Trophoblast cell (in vitro differentiated cells and primary cell): Measurements from ENCODE around the gene CEP63. TPM values are rescaled to one million over a fixed set of nuclear protein-coding genes. Genes with fewer than 3 reads are reported as not detected.
A peak's percentile ranks its signal among the peaks of the same experiment; 100 is the strongest.

Source experiments
- DNase-seq, 2 donors: peaks; one replicate each; pipeline ENCODE4 v3.0.0-alpha.2; 2016
- H2AFZ ChIP-seq: 2 replicates; pipeline ENCODE4 v1.6.1; 2013; ENCODE audit warnings: low read length, moderate library complexity, mild to moderate bottlenecking; ENCODE audit not compliant: insufficient read depth, poor library complexity
- H2AK5ac ChIP-seq: 2 replicates; pipeline ENCODE4 v1.6.1; 2013; ENCODE audit warnings: mild to moderate bottlenecking, low read length
- H2BK120ac ChIP-seq: 2 replicates; pipeline ENCODE4 v1.6.1; 2013; ENCODE audit warnings: low read length, mild to moderate bottlenecking, moderate library complexity; ENCODE audit not compliant: insufficient read depth, poor library complexity
- H2BK12ac ChIP-seq: 2 replicates; pipeline ENCODE4 v1.6.1; 2013; ENCODE audit warnings: mild to moderate bottlenecking, low read length, moderate library complexity
- H2BK5ac ChIP-seq: 2 replicates; pipeline ENCODE4 v1.6.1; 2013; ENCODE audit warnings: low read length, low read depth, moderate library complexity, mild to moderate bottlenecking; ENCODE audit not compliant: poor library complexity
- H3K14ac ChIP-seq: 2 replicates; pipeline ENCODE4 v1.6.1; 2013; ENCODE audit warnings: mild to moderate bottlenecking, low read length
- H3K18ac ChIP-seq: 2 replicates; pipeline ENCODE4 v1.6.1; 2013; ENCODE audit warnings: mild to moderate bottlenecking, low read length
- H3K23ac ChIP-seq: 2 replicates; pipeline ENCODE4 v1.6.1; 2013; ENCODE audit warnings: low read length
- H3K27ac ChIP-seq: 2 replicates; pipeline ENCODE4 v1.5.1; 2013; ENCODE audit warnings: low read depth, mild to moderate bottlenecking, inconsistent platforms, low read length, moderate library complexity
- H3K27me3 ChIP-seq: 2 replicates; pipeline ENCODE4 v1.6.1; 2013; ENCODE audit warnings: inconsistent platforms, mild to moderate bottlenecking, low read length, moderate library complexity; ENCODE audit not compliant: insufficient read depth
- H3K36me3 ChIP-seq, 2 experiments: 1 replicate in 1 of 2; 2 replicates in 1 of 2; pipeline ENCODE4 v1.6.1; 2013; ENCODE audit warnings: low read length in 2 of 2, mild to moderate bottlenecking in 2 of 2, moderate library complexity in 1 of 2; ENCODE audit not compliant: insufficient read depth in 2 of 2, control insufficient read depth in 1 of 2
- H3K4ac ChIP-seq: 2 replicates; pipeline ENCODE4 v1.6.1; 2013; ENCODE audit warnings: low read depth, mild to moderate bottlenecking, low read length, moderate library complexity
- H3K4me1 ChIP-seq, 2 experiments: 1 replicate in 1 of 2; 2 replicates in 1 of 2; pipeline ENCODE4 v1.6.1; 2013; ENCODE audit warnings: low read length in 2 of 2, mild to moderate bottlenecking in 2 of 2, moderate library complexity in 1 of 2; ENCODE audit not compliant: insufficient read depth in 2 of 2, control insufficient read depth in 1 of 2
- H3K4me2 ChIP-seq: 2 replicates; pipeline ENCODE4 v1.6.1; 2013; ENCODE audit warnings: inconsistent platforms, mild to moderate bottlenecking, low read length, moderate library complexity
- H3K4me3 ChIP-seq: 2 replicates; pipeline ENCODE4 v1.5.1; 2013; ENCODE audit warnings: mild to moderate bottlenecking, low read depth, low read length, inconsistent platforms
- H3K79me1 ChIP-seq: one replicate; pipeline ENCODE4 v1.6.1; 2013; ENCODE audit warnings: low read length
- H3K79me2 ChIP-seq: 2 replicates; pipeline ENCODE4 v1.6.1; 2013; ENCODE audit warnings: low read length, mild to moderate bottlenecking; ENCODE audit not compliant: control insufficient read depth, insufficient read depth, poor library complexity
- H3K9ac ChIP-seq: 2 replicates; pipeline ENCODE4 v1.6.1; 2013; ENCODE audit warnings: mild to moderate bottlenecking, low read length
- H3K9me3 ChIP-seq: 2 replicates; pipeline ENCODE4 v1.6.1; 2013; ENCODE audit warnings: low read depth, mild to moderate bottlenecking, control low read depth, inconsistent platforms, low read length; ENCODE audit not compliant: insufficient read depth
- H4K12ac ChIP-seq: 2 replicates; pipeline ENCODE4 v1.6.1; 2013; ENCODE audit warnings: low read depth, mild to moderate bottlenecking, low read length, moderate library complexity
- H4K8ac ChIP-seq: 2 replicates; pipeline ENCODE4 v1.6.1; 2013; ENCODE audit warnings: low read depth, mild to moderate bottlenecking, low read length, moderate library complexity
- H4K91ac ChIP-seq: one replicate; pipeline ENCODE4 v1.6.1; 2013; ENCODE audit warnings: low read depth, mild to moderate bottlenecking, low read length, moderate library complexity
- WGBS: extraction: QIAGEN DNeasy Blood & Tissue Kit; methylation state at CpG from one replicate; pipeline ENCODE4 v1.1.7; 2013; ENCODE audit warnings: missing lambda C conversion rate; ENCODE audit not compliant: insufficient read length, insufficient coverage; ENCODE audit errors: extremely low coverage; 5-methylcytosine and 5-hydroxymethylcytosine counted together
- polyA plus RNA-seq: library from polyadenylated mRNA; stranded (reverse); fragments of 200-250 nt; gene quantifications from 2 replicates; pipeline ENCODE4 v1.2.3, GENCODE V29; 2013

The CEP63 gene
- 22.4 and 24.0 TPM in 2 replicates for polyA plus RNA-seq

GRCh38 chr3:134485718-134486576, at the start of gene CEP63, which contains the start of gene ANAPC13:
Gene CEP63 (plus strand): TSS chr3:134486057. CDS start chr3:134495321, 9,264 bp downstream.
Gene ANAPC13 (minus strand): TSS chr3:134485985. CDS start chr3:134482904, 3,081 bp downstream.
- H3K36me3 ChIP-seq, result peaks cover 0 to 10% of the 10 kb centered on the region in 2 experiments
- H2BK5ac ChIP-seq, result peak within 1 kb of the TSS; percentile 88
- no peak within 1 kb of the TSS for H3K23ac ChIP-seq
- peaks cover 7% of the 10 kb centered on the region for H3K79me2 ChIP-seq
- H3K4me3 ChIP-seq, result peak within 1 kb of the TSS; percentile 90
- H3K9me3 ChIP-seq, result no peaks in the 10 kb centered on the region
- peak within 1 kb of the TSS; percentile 89 for H3K4me2 ChIP-seq
- H3K4ac ChIP-seq, result peak within 1 kb of the TSS; percentile 90
- no peaks in the 10 kb centered on the region for H3K27me3 ChIP-seq
- peak within 1 kb of the TSS; percentile 95 for H3K27ac ChIP-seq
- peak within 1 kb of the TSS; percentile 76 for H2BK120ac ChIP-seq
- peak within 1 kb of the TSS; percentile 92 for H2AFZ ChIP-seq
- peak within 1 kb of the TSS; percentile 89 for H3K18ac ChIP-seq
- peak within 1 kb of the TSS; percentile 94 for H3K14ac ChIP-seq
- peak; percentile 90 to 96 for DNase-seq
- H4K91ac ChIP-seq, result peak within 1 kb of the TSS; percentile 91
- peak within 1 kb of the TSS; percentile 93 for H4K8ac ChIP-seq
- peak within 1 kb of the TSS; percentile 90 for H3K9ac ChIP-seq
- peaks cover 5 to 12% of the 10 kb centered on the region in 2 experiments for H3K4me1 ChIP-seq
- H2AK5ac ChIP-seq, result peak within 1 kb of the TSS; percentile 76
- no peak within 1 kb of the TSS for H2BK12ac ChIP-seq
- peak within 1 kb of the TSS; percentile 82 for H4K12ac ChIP-seq
- WGBS, result no CpG with 5 or more reads among the region's 81 CpGs
- peaks cover 14% of the 10 kb centered on the region for H3K79me1 ChIP-seq

- Histone ChIP-seq H3K9ac (no peak overlapping the region), H4K91ac (no peak overlapping the region), H3K79me2 (no peaks in the 10 kb centered on the region), H3K36me3 (no peaks in the 10 kb centered on the region), H2AFZ (no peak overlapping the region), H3K14ac (no peak overlapping the region), H3K4me1 (peaks cover 2 to 4% of the 10 kb centered on the region in 2 experiments), H2BK12ac (no peak overlapping the region), H4K12ac (no peak overlapping the region), H3K79me1 (no peaks in the 10 kb centered on the region), H3K23ac (no peak overlapping the region), H3K18ac (no peak overlapping the region), H3K4me2 (no peak overlapping the region), H3K27me3 (no peaks in the 10 kb centered on the region), H2BK5ac (no peak overlapping the region), H3K4ac (no peak overlapping the region), H2BK120ac (no peak overlapping the region), H3K9me3 (peaks cover 1% of the 10 kb centered on the region), H3K4me3 (no peak overlapping the region), H2AK5ac (no peak overlapping the region), H4K8ac (no peak overlapping the region), H3K27ac (no peak overlapping the region)
- DNase-seq, result no peak
- no CpG with 5 or more reads among the region's 3 CpGs for WGBS
These were observed 48.6 kb upstream of the CEP63 start for GRCh38 chr3:134437211-134437752.

GRCh38 chr3:134441321-134441720, 44.5 kb upstream of the CEP63 start:
- no peak overlapping the region for H3K4me3 ChIP-seq
- no peak overlapping the region for H3K14ac ChIP-seq
- WGBS, result no CpG with 5 or more reads among the region's 1 CpG
- H3K36me3 ChIP-seq, result no peaks in the 10 kb centered on the region
- H4K91ac ChIP-seq, result no peak overlapping the region
- no peak overlapping the region for H2AFZ ChIP-seq
- no peak overlapping the region for H3K27ac ChIP-seq
- no peaks in the 10 kb centered on the region for H3K27me3 ChIP-seq
- peaks cover 2 to 4% of the 10 kb centered on the region in 2 experiments for H3K4me1 ChIP-seq
- H3K79me2 ChIP-seq, result no peaks in the 10 kb centered on the region
- H3K9ac ChIP-seq, result no peak overlapping the region
- H2BK120ac ChIP-seq, result no peak overlapping the region
- H3K4me2 ChIP-seq, result no peak overlapping the region
- no peak overlapping the region for H4K8ac ChIP-seq
- H3K9me3 ChIP-seq, result no peaks in the 10 kb centered on the region
- no peak overlapping the region for H2AK5ac ChIP-seq
- peak; percentile 67 to 91 for DNase-seq
- H3K23ac ChIP-seq, result no peak overlapping the region
- no peak overlapping the region for H2BK12ac ChIP-seq
- H3K79me1 ChIP-seq, result no peaks in the 10 kb centered on the region
- H4K12ac ChIP-seq, result no peak overlapping the region
- no peak overlapping the region for H3K4ac ChIP-seq
- no peak overlapping the region for H3K18ac ChIP-seq
- H2BK5ac ChIP-seq, result no peak overlapping the region

- H3K4me1 ChIP-seq, result peaks cover 2 to 4% of the 10 kb centered on the region in 2 experiments
- no peak overlapping the region for H2BK120ac ChIP-seq
- no peaks in the 10 kb centered on the region for H3K27me3 ChIP-seq
- H3K4ac ChIP-seq, result no peak overlapping the region
- no peak overlapping the region for H3K4me2 ChIP-seq
- H4K91ac ChIP-seq, result no peak overlapping the region
- no peak overlapping the region for H3K27ac ChIP-seq
- no peak overlapping the region for H3K4me3 ChIP-seq
- H4K8ac ChIP-seq, result no peak overlapping the region
- H3K36me3 ChIP-seq, result no peaks in the 10 kb centered on the region
- H2AFZ ChIP-seq, result no peak overlapping the region
- no peak overlapping the region for H2BK12ac ChIP-seq
- H3K79me2 ChIP-seq, result no peaks in the 10 kb centered on the region
- no peak overlapping the region for H2BK5ac ChIP-seq
- H3K9ac ChIP-seq, result no peak overlapping the region
- DNase-seq, result no peak
- no peak overlapping the region for H3K18ac ChIP-seq
- no peaks in the 10 kb centered on the region for H3K79me1 ChIP-seq
- no CpG with 5 or more reads among the region's 2 CpGs for WGBS
- no peaks in the 10 kb centered on the region for H3K9me3 ChIP-seq
- no peak overlapping the region for H3K14ac ChIP-seq
- H3K23ac ChIP-seq, result no peak overlapping the region
- H4K12ac ChIP-seq, result no peak overlapping the region
- no peak overlapping the region for H2AK5ac ChIP-seq
These were observed 44.0 kb upstream of the CEP63 start for GRCh38 chr3:134441821-134442220.
